Esophagus muscularis mucosa (tissue), 4 donors: ENCODE results near the gene ELAPOR2.

Experiments used
- CTCF ChIP-seq, 3 experiments: fragments of 200-600 bp in 2 of 3; fragments of 450-650 bp in 1 of 3; sonication (generic) in 2 of 3; IDR thresholded peaks; one replicate each; pipeline ENCODE4 v1.5.1; 2017 to 2019; ENCODE audit warnings: antibody characterized with exemption in 3 of 3, mild to moderate bottlenecking in 2 of 3, moderate library complexity in 1 of 3
- EP300 ChIP-seq: sonication (generic); formaldehyde crosslinking; IDR thresholded peaks from one replicate; pipeline ENCODE4 v1.6.1; 2017; ENCODE audit warnings: antibody characterized with exemption
- POLR2A ChIP-seq: fragments of 450-650 bp; IDR thresholded peaks from one replicate; pipeline ENCODE4 v1.6.1; 2017; ENCODE audit warnings: antibody characterized with exemption, moderate library complexity, mild to moderate bottlenecking, low read depth
- POLR2AphosphoS5 ChIP-seq, 2 donors: sonication (generic); formaldehyde crosslinking; IDR thresholded peaks; one replicate each; pipeline ENCODE4 v1.6.1; 2017; ENCODE audit warnings: antibody characterized with exemption in 2 of 2

- TF ChIP-seq CTCF (IDR thresholded peaks at IDR 0.05) = no peak
- TF ChIP-seq POLR2AphosphoS5 (IDR thresholded peaks at IDR 0.05) = no peak
- no peak for TF ChIP-seq POLR2A
- TF ChIP-seq EP300 = no peak
Measured at GRCh38 chr7:87032604-87033339, 26.7 kb downstream of the ELAPOR2 start.
